ENCODE data around the gene FGFRL1. TPM values are rescaled to one million over a fixed set of nuclear protein-coding genes. Genes with fewer than 3 reads are reported as not detected.
A peak's percentile ranks its signal among the peaks of the same experiment; 100 is the strongest.
"Not testable (repeated sequence)": the region's sequence is repeated elsewhere in the genome, so short reads cannot be mapped to it uniquely, and the experiment has no call there.

The FGFRL1 gene
- total RNA-seq, 1 donor from 2014 or later, result 12.8 TPM

- no peak for DNase-seq
Measured at GRCh38 chr4:993111-994029, 18.1 kb upstream of the FGFRL1 start, which contains the start of gene SLC26A1. Gene SLC26A1, minus strand, starts transcription at chr4:993404. Its CDS starts 1,701 bp downstream, at chr4:991703.

GRCh38 chr4:995311-996026, 16.0 kb upstream of the FGFRL1 start:
- DNase-seq, result no peak

- no peak for DNase-seq
Measured at GRCh38 chr4:996030-996996, 15.1 kb upstream of the FGFRL1 start.

- no peak for DNase-seq
Measured at GRCh38 chr4:996997-997374, 14.4 kb upstream of the FGFRL1 start.

GRCh38 chr4:997375-998071, 13.9 kb upstream of the FGFRL1 start:
- DNase-seq, result peak; percentile 28

- DNase-seq, result no peak
Measured at GRCh38 chr4:998096-998691, 13.2 kb upstream of the FGFRL1 start.

- not testable (repeated sequence) for DNase-seq
Measured at GRCh38 chr4:999240-999863, 12.1 kb upstream of the FGFRL1 start.

- DNase-seq, result no peak
Measured at GRCh38 chr4:999882-1000425, 11.5 kb upstream of the FGFRL1 start.

- DNase-seq, result no peak
Measured at GRCh38 chr4:1000686-1001260, 10.7 kb upstream of the FGFRL1 start.

GRCh38 chr4:1001561-1002130, 9.8 kb upstream of the FGFRL1 start:
- DNase-seq, result no peak

GRCh38 chr4:1002131-1002630, 9.2 kb upstream of the FGFRL1 start:
- DNase-seq, result peak; percentile 32

GRCh38 chr4:1002631-1003251, 8.7 kb upstream of the FGFRL1 start:
- no peak for DNase-seq

- no peak for DNase-seq
Measured at GRCh38 chr4:1003271-1004070, 8.0 kb upstream of the FGFRL1 start.

GRCh38 chr4:1004071-1004418, 7.4 kb upstream of the FGFRL1 start:
- no peak for DNase-seq

GRCh38 chr4:1004557-1005485, 6.6 kb upstream of the FGFRL1 start:
- DNase-seq, result no peak

- no peak for DNase-seq
Measured at GRCh38 chr4:1006856-1007255, 4.6 kb upstream of the FGFRL1 start.

GRCh38 chr4:1008840-1009541, 2.4 kb upstream of the FGFRL1 start:
- DNase-seq, result peak; percentile 18

All from dermis blood vessel endothelial cell (primary cell).